ENCODE measurements around the gene LRRC70.
"Not testable (repeated sequence)": the region's sequence is repeated elsewhere in the genome, so short reads cannot be mapped to it uniquely, and the experiment has no call there.

LRRC70 gene

DNA sequence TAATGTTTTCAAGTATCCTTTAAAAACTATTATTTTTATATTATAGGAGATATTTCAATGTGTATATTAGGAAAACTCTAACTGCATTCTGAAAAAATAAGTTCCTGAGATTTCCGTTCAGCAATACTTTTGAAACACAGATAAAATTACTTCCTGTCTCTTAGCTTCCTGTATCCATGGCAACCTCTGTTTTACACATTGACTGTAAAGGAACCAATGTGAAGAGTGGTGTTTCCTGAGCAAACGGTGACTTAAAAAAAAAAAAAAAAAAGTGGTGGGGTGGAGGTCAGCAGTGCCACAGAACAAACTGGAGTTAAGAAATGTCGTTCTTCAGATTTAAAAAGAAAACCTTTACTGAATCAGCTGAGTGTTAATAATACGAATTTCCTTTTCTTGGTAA is at the start of gene LRRC70:
LRRC70 (plus strand) TSS at position 280 of the 400 bp plus-strand sequence. CDS start 620 bp downstream, outside the sequence.
- DNase-seq, result no peak

- DNase-seq, result no peak
Measured at GRCh38 chr5:62533597-62533996, 45.0 kb upstream of the LRRC70 start.

- no peak for DNase-seq
Measured at GRCh38 chr5:62534461-62535236, 44.0 kb upstream of the LRRC70 start.

DNA sequence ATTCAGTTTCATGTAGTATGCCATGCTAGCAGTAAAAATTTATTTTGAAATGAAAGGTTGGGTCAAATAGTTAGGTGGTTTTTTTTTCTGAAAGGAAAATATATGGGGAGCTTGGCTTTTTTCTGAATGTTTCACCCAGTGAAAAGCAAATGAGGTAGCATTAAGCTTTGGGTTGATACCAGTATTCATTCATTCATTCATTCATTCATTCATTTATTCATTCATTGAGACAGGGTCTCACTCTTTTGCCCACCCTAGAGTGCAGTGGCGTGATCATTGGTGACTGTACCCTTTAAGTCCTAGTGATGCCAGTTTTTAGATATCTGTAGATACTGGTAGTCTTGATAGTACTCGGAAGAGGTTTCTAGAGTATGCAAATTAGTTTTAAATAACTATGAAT is 42.4 kb upstream of the LRRC70 start:
- DNase-seq, result no peak

DNA sequence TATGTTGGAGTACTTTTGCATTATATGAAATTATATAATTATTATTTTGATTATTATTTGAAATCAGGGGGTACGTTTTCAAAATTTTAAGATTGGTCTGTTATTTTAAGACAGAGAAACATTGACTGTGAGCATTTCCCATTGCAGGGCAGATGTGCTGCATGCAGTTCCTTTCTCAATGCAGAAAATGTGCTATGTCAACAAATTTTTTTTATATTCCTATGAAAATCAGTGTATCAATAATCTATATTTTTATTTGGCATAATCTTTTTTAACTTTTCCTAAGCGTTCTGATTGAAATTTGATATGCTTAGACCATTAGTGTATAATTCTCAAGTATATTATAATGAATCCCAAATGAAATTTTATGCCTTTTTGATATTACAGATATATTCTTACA is 41.8 kb upstream of the LRRC70 start:
- DNase-seq, result no peak

DNA sequence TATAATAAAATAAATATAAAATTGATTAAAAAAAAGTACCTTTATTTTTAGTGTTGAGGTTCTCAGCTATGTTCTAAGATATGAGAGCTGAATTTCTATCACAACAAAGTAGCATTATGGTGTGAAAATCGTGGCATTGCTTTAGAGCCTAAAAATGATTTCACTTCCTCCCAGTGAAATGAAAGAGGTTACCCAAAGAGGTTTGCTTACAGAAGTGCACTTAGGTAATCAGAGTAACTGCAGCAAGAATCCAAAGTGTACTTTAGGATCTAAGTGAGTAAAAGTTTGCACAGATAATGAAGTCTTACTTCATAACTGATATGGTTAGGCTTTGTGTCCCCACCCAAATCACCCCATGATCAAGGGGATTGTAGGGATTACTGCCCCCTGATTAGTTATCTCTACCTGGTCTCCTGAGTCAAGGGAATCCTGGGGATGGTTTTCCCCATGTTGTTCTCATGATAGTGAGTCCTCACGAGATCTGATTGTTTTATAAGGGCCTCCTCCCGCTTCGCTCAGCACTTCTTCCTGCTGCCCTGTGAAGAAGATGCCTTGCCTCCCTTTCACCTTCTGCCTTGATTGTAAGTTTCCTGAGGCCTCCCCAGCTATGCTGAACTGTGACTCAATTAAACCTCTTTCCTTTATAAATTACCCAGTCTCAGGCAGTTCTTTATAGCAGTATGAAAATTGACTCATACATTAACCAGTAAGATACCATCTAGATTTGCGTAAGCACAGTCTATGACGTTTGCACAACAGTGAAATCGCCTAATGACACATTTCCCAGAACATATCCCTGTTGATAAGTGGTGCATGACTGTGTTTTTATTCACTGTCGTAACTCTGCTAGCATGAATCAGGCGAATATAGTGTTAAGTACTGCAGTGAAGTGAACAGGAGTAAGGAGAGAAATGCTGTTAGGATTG is 40.3 kb upstream of the LRRC70 start:
- no peak for DNase-seq

DNA sequence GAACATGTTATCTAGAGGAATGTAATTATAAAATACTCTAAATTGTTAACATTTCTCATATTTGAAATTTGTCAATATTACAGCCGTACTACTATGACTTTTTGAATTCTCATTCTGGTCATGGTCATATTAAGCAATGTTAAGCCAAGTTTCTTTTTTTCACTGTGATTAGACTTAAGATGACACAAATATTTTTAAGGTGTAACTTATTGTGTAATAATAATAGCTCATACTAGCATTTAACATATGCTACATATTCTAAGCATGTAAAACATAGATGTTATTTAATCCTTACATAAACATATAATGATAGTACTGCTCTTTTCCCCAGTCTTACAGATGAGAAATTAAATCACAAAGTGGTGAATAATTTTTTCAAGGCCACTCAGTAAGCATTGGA is 35.9 kb upstream of the LRRC70 start:
- no peak for DNase-seq

DNA sequence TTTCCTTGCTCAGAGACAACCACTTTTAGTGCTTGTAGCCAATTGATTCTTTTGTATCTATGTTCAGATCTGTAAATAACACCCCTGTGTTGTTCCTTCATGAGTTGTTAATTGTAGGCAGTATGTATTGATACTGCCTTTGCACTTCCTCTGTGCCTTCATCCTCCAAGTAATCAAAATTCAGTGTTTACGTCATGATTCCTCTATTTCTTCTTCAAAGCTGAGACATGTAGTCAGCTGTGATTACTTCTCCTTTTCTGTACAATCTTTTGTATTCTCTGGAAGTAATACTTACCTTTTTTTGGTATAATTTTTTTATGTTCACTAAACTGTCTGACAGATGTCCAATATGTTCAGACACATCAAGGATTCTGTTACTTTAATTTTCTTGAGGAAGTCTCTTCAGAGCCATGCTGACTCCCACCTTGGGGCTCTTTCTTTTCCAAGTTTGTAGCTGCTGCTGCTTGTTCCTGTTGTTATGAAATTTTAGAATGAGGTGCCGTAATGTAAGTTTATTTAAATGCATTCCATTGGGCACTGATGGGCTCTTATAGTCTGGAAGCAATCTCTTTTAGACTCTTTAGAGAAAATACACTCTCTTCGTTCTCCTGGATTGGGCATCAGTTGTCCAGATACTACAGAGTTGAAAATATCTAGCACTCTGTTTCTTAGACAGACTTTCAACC is 30.5 kb upstream of the LRRC70 start:
- DNase-seq, result no peak

- DNase-seq, result no peak
Measured at GRCh38 chr5:62550103-62550502, 28.5 kb upstream of the LRRC70 start.

GRCh38 chr5:62555930-62556329 is 22.7 kb upstream of the LRRC70 start:
- no peak for DNase-seq

DNA sequence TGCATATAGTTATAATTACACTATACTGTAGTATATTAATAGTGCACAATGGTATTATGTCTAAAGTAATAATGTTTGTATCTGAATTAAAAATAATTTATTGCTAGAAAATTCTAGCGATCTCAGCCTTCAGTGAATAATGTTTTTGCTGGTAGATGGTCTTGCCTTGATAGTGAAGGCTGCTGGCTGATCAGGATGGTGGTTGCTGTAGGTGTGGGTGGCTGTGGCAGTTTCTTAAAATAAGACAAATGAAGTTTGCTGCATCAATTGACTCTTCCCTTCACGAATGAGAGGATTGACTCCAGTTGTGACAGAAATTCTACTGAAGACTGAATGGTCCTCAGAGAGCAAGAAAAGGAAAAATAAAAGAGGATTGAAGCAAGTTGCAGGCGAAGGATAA is 19.7 kb upstream of the LRRC70 start:
- DNase-seq, result no peak

- no peak for DNase-seq
Measured at GRCh38 chr5:62560786-62561185, 17.8 kb upstream of the LRRC70 start.

- DNase-seq, result no peak
Measured at GRCh38 chr5:62561896-62562295, 16.7 kb upstream of the LRRC70 start.

DNA sequence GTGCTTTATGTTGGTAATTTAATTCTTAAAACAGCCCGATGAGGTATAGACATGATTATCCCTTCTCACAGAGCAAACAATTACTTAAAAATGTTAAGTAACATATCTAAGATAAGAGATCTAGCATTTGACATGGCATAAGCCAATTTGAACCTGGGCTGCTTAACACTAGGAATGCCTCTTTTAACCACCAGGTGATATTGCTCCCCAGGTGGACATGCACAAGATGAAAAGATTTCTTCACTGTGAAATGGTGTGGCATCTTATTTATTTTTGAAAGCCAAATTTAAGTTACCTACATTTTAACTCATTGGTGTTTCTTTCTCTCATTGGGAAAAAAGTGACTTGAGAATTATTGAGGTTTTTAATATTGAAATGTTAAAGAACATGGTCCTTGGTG is 15.8 kb upstream of the LRRC70 start:
- no peak for DNase-seq

DNA sequence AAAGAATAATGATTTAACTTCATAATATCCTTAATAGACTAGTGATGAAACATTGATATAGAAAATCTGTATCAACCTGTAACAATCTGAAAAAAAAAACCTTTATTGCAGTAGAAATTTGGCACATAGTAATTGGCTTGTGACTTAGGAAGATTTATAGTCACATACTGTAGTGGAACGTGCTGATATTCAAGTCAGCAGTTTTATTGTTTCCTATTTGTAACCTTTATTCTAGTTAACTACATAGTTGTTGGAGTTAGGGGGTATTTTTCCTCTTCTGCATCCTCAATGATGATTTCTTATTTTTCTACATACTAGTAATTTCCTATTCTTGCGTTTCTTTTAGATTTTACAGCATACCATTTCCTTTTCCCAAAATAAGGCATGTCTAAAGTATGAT is 14.5 kb upstream of the LRRC70 start:
- no peak for DNase-seq

- DNase-seq, result not testable (repeated sequence)
Measured at GRCh38 chr5:62565740-62566139, 12.9 kb upstream of the LRRC70 start.

DNA sequence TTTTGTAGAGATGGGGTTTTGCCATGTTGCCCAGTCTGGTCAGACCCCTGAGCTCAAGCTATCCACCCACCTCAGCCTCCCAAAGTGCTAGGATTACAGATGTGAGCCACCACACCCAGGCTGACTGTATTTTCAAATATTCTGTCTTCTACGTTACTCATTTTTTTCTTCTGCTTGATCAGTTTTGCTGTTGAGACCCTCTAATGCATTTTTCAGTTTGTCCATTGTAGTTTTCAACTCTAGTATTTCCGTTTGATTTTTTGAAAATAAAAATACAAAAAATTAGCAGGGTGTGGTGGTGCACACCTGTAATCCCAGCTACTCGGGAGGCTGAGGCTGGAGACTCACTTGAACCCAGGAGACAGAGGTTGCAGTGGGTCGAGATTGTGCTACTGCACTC is 10.5 kb upstream of the LRRC70 start:
- no peak for DNase-seq

GRCh38 chr5:62568800-62569432 is 9.7 kb upstream of the LRRC70 start:
- DNase-seq, result no peak

DNA sequence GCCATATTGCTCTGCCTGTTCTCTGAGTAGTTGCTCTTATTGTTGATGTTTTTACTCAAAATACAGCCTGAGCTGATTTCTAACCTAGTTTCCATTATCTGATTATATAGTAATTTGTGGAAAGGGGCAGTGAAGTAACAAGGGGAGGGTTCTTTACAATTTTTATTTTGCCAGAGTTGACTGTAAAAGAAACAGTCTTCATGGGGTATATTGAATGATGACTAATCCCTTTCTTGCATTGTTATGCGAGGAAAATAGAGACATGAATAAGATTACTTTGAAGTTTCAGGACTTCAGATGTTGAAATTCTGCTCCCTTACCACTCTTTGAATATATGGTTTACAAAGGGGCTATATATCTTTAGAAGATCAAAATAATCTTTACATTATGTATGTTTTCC is 9.1 kb upstream of the LRRC70 start:
- no peak for DNase-seq

DNA sequence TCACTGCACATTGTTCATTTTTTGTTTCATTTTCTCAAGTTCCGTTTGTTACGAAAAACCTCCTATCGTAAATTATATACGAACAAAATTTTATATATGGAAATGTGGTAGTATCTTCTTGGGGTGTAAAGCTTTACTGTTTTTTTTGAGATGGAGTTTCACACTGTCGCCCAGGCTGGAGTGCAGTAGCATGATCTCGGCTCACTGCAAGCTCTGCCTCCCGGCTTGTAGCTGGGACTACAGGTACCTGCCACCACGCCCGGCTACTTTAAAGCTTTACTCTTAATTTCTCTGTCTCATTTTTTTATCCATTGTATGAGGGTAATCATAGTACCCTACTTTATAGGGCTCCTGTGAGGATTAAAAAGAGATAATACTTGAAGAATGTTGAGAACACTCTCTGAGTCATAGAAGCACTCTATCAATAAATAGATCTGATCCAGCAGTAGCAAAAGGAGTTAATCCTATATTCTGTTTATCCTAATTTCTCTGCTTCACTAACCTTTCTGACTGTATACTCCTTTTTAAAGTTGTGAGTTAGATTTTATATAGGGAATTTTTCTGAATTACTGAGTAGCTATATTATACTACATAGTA is 5.6 kb upstream of the LRRC70 start:
- no peak for DNase-seq

DNA sequence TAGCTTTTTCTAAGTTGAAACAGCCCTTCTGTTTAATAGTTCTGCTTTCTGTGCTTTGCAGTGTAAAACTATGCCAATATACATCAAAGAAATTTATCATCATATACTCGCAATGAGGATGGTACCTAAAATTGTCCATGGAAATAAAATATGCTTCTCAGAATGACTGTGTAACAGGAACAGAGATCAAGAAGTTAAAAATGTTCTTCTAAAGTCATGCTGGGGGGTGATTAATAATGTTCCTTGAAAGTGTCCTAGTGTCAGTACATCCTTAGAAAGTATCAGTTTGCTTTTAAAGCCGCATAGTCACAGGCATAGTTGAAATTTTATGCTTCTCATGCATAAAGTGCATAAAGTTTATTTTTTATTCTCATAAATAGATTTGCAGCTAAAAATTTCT is 4.0 kb upstream of the LRRC70 start:
- no peak for DNase-seq

DNA sequence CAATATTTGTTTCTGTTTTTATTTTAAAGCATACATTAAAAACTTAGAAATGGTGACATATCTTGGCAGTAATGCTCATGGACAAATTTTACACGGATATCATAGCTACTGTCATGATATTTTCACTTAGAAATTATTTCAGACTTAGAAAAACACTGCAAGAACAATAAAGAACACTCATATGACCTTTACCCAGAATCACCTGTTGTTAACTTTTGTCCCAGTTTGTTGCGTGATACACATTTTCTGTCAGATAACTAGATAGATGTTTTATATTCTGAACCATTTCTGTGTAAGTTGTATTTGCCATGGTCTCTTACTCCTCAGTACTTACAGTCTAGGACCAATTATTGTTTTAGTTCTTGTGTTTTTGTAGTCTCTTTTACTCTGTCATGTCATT is 3.6 kb upstream of the LRRC70 start:
- DNase-seq, result no peak

DNA sequence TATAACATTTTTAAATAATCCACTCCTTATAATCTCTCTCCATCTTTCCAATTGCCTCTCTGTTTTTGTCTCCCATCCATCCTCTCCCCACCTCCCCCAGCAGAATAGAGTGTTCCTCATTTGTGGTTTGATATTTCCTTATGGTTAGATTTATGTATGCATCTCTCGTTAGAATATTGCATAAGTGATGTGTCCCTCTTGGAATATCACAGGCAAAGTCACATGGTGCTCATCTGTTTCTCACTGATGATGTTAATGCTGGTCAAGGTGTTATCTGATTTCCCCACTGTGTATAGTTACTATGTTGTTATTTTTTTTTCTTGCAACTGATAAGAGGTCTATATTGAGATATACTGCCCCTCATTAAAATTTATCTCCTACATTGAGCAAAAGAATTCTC is 3.1 kb upstream of the LRRC70 start:
- DNase-seq, result no peak

Measured in left hindlimb (tissue), 1 donor.